C4-2B (cell line): Measurements from ENCODE around the gene PRAMEF17.
"Not testable (repeated sequence)": the region's sequence is repeated elsewhere in the genome, so short reads cannot be mapped to it uniquely, and the experiment has no call there.

ENCODE experiments used
- H3K27ac ChIP-seq: fragments of 450-650 bp; 2 replicates; pipeline ENCODE4 v1.5.1; 2017
- CTCF ChIP-seq: fragments of 450-650 bp; conservative IDR thresholded peaks from 2 replicates; pipeline ENCODE4 v1.5.1; 2017; ENCODE audit warnings: mild to moderate bottlenecking
- ZFX ChIP-seq: fragments of 450-650 bp; IDR thresholded peaks from 2 replicates; pipeline ENCODE4 v1.6.1; 2017

The PRAMEF17 gene

GRCh38 chr1:13407811-13408210 is 18.4 kb downstream of the PRAMEF17 start:
- H3K27ac ChIP-seq: no peak overlapping the region
- no peak for TF ChIP-seq ZFX
- no peak for TF ChIP-seq CTCF

GRCh38 chr1:13410150-13410549 is 20.7 kb downstream of the PRAMEF17 start, which contains the start of gene PRAMEF20:
Gene PRAMEF20, plus strand, starts transcription at chr1:13410450. Its CDS starts 5,905 bp downstream, at chr1:13416355.
- not testable (repeated sequence) for H3K27ac ChIP-seq

- TF ChIP-seq ZFX (no peak), CTCF (no peak)
- H3K27ac ChIP-seq: no peak overlapping the region
Observed at GRCh38 chr1:13430495-13430894, 41.1 kb downstream of the PRAMEF17 start.

GRCh38 chr1:13432251-13432650 is 42.8 kb downstream of the PRAMEF17 start:
- TF ChIP-seq CTCF (no peak), ZFX (no peak)
- H3K27ac ChIP-seq: no peak overlapping the region

GRCh38 chr1:13433694-13434358 is 44.4 kb downstream of the PRAMEF17 start:
- H3K27ac ChIP-seq: not testable (repeated sequence)

- H3K27ac ChIP-seq: no peak overlapping the region
Observed at GRCh38 chr1:13435458-13435857, 46.0 kb downstream of the PRAMEF17 start.

GRCh38 chr1:13439104-13439783 is 49.8 kb downstream of the PRAMEF17 start:
- not testable (repeated sequence) for H3K27ac ChIP-seq

More at GRCh38 chr1:13435458-13435857, 46.0 kb downstream of the PRAMEF17 start:
- TF ChIP-seq CTCF: no peak
- TF ChIP-seq ZFX: no peak
